Activated naive CD4-positive, alpha-beta T cell treated with anti-CD3 and anti-CD28 coated beads, Interleukin-2, amount 50 U/mL, for 72 hours (primary cell): ENCODE results near the gene CFLAR. TPM values are rescaled to one million over a fixed set of nuclear protein-coding genes. Genes with fewer than 3 reads are reported as not detected.
"Not testable (repeated sequence)": the region's sequence is repeated elsewhere in the genome, so short reads cannot be mapped to it uniquely, and the experiment has no call there.

Experiments
- ATAC-seq, 2 donors: fragments of 150-1000 bp; cut with Tn5 transposase; 2 replicates each; pipeline ENCODE4 v1.10.0; 2021; ENCODE audit warnings: mild to moderate bottlenecking in 2 of 2, moderate library complexity in 2 of 2
- DNase-seq, 2 donors: peaks; one replicate each; pipeline ENCODE4 v3.0.0; 2021 to 2022; ENCODE audit warnings: low spot score in 2 of 2
- H3K27ac Mint-ChIP-seq, 2 donors: one replicate each; pipeline ENCODE4 v1.8.0; 2022; ENCODE audit warnings: mild to moderate bottlenecking in 2 of 2, mixed read lengths in 2 of 2
- H3K36me3 Mint-ChIP-seq, 2 donors: one replicate each; pipeline ENCODE4 v1.8.0; 2022; ENCODE audit warnings: mixed read lengths in 2 of 2
- H3K9me3 Mint-ChIP-seq, 2 donors: one replicate each; pipeline ENCODE4 v1.8.0; 2022; ENCODE audit warnings: mixed read lengths in 2 of 2
- total RNA-seq, 2 donors: library from RNA; stranded (reverse); gene quantifications; one replicate each; pipeline ENCODE4 v1.2.3, GENCODE V29; 2022

CFLAR gene
- total RNA-seq, 2 donors from 2014 or later, result 275 to 321 TPM

GRCh38 chr2:201184248-201184647, 68.3 kb downstream of the CFLAR start:
- peak; percentile 28 to 29 for ATAC-seq
- not testable (repeated sequence) for H3K9me3 Mint-ChIP-seq, DNase-seq
- Mint-ChIP-seq H3K27ac (peak overlapping the region; percentile 96 to 98), H3K36me3 (peaks cover 42 to 47% of the 10 kb centered on the region in 2 donors)

DNA sequence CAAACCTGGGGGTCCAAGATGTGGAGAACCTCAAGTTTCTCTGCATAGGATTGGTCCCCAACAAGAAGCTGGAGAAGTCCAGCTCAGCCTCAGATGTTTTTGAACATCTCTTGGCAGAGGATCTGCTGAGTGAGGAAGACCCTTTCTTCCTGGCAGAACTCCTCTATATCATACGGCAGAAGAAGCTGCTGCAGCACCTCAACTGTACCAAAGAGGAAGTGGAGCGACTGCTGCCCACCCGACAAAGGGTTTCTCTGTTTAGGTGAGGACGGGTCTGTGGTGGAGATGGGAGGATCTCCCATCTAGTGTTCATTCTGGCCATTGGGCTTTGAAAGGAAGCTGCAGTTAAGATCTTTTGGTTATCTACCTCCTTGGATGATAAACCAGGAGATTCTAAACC, 69.9 kb downstream of the CFLAR start:
- Mint-ChIP-seq H3K9me3 (peaks cover 0 to 5% of the 10 kb centered on the region in 2 donors), H3K36me3 (peaks cover 42 to 53% of the 10 kb centered on the region in 2 donors), H3K27ac (peak overlapping the region; percentile 85 to 96)
- DNase-seq, result no peak
- ATAC-seq, result no peak

DNA sequence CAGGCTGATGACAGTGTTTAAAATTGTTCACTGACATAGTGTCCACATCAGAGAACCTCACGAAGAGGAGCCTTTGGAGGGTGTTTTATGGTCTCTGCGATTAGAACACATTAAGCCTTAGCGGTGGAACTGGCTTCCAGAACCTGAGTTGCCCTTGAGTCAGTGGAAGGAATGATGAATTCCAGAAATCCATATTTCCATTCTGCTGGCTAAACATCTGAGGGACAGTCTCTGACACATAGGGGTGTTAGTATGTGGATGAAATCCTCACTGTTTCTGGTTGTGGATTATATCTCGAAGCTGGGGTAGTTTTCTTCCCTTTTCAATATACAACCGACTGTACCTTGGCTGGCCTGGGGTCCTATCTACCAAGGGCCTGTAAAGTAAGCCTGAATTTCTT, 71.0 kb downstream of the CFLAR start:
- Mint-ChIP-seq H3K9me3 (peaks cover 0 to 5% of the 10 kb centered on the region in 2 donors), H3K36me3 (peaks cover 42 to 59% of the 10 kb centered on the region in 2 donors), H3K27ac (peak overlapping the region in 1 of 2 donors; percentile 96)
- DNase-seq, result no peak
- no peak for ATAC-seq

- peaks cover 35 to 60% of the 10 kb centered on the region in 2 donors for H3K36me3 Mint-ChIP-seq
- ATAC-seq (no peak), DNase-seq (no peak)
- H3K9me3 Mint-ChIP-seq, result peaks cover 0 to 5% of the 10 kb centered on the region in 2 donors
- H3K27ac Mint-ChIP-seq, result peak overlapping the region in 1 of 2 donors; percentile 50
Measured at GRCh38 chr2:201188449-201188848, 72.5 kb downstream of the CFLAR start.

DNA sequence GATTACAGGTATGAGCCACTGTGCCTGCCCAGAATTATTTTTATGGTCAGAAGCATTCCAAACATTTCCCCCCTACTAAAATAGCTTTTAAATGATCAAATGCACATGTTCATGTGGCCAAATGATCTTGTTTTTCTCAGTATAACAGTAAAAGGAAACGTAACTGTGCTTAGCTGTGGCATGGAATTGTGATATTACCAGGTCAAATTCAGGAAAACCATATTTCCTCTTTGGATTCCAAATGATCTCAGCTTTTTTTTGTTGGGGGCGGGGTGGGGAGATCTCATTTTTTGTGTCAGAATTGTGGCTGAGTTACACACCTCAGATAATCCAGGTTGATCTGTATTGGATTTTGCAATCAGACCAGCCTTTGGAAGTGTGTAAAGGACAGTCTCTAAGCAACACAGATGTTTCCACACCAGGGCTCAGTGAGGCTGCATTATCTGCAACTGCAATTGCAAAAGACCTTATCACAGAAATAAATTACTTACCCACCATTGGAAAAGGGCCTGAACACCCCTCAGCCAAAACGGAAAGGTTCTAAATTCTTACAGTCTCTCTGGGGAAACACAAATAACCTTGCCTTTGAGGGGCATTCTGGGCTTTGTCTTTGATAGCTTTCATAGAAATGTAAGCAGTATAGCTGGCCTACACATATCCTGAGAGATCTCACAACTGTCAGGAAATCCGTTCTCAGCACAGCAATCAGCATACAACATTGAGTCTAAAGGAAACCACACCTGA, 75.3 kb downstream of the CFLAR start:
- ATAC-seq (peak; percentile 38 to 43), DNase-seq (no peak)
- Mint-ChIP-seq H3K36me3 (peaks cover 22 to 59% of the 10 kb centered on the region in 2 donors), H3K9me3 (peaks cover 0 to 5% of the 10 kb centered on the region in 2 donors), H3K27ac (no peak overlapping the region)

GRCh38 chr2:201194097-201194496, 78.1 kb downstream of the CFLAR start:
- peak overlapping the region in 1 of 2 donors; percentile 37 for H3K27ac Mint-ChIP-seq
- ATAC-seq, result peak; percentile 92 to 93
- no peak for DNase-seq
- H3K9me3 Mint-ChIP-seq, result no peaks in the 10 kb centered on the region
- H3K36me3 Mint-ChIP-seq, result peaks cover 15 to 47% of the 10 kb centered on the region in 2 donors

- no peak for ATAC-seq
- DNase-seq, result no peak
- Mint-ChIP-seq H3K9me3 (no peaks in the 10 kb centered on the region), H3K27ac (no peak overlapping the region), H3K36me3 (peaks cover 15 to 51% of the 10 kb centered on the region in 2 donors)
Measured at GRCh38 chr2:201195331-201195730, 79.4 kb downstream of the CFLAR start.

DNA sequence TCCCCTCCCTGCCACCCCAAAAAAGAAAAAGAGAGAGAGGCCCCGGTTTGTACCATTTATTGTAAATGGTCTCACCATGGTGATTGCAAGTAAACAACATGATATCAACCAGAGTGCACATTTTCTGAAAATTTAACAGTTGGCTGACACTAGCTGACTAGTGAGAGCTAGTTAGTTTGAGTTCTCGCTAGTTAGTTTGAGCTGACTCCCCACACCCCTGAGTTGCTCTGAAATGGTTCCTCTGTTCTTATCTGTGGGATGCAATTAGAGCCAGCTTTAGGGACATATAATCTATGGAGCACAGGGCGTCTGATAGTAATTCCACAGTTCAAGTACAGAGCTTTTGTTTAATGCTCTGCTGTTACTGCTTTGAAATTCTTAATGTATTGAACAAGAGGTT, 80.0 kb downstream of the CFLAR start:
- H3K27ac Mint-ChIP-seq, result no peak overlapping the region
- DNase-seq (no peak), ATAC-seq (no peak)
- H3K36me3 Mint-ChIP-seq, result peaks cover 15 to 49% of the 10 kb centered on the region in 2 donors
- no peaks in the 10 kb centered on the region for H3K9me3 Mint-ChIP-seq

DNA sequence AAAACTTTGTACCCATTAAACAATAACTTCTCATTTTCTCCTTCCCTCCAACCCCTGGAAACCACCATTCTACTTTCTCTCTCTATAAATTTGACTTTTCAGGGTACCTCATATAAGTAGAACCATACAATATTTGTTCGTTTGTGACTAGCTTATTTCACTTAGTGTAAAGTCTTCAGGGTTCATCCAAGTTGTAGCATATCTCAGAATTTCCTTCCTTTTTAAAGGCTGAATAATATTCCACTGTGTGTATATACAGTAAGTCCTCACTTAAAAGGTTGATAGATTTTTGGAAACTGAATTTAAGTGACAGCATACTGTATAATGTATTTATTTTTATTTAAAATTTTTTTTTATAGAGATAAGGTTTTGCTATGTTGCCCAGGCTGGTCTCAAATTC, 80.8 kb downstream of the CFLAR start:
- peaks cover 15 to 43% of the 10 kb centered on the region in 2 donors for H3K36me3 Mint-ChIP-seq
- H3K27ac Mint-ChIP-seq, result no peak overlapping the region
- H3K9me3 Mint-ChIP-seq, result no peaks in the 10 kb centered on the region
- ATAC-seq, result no peak
- no peak for DNase-seq

DNA sequence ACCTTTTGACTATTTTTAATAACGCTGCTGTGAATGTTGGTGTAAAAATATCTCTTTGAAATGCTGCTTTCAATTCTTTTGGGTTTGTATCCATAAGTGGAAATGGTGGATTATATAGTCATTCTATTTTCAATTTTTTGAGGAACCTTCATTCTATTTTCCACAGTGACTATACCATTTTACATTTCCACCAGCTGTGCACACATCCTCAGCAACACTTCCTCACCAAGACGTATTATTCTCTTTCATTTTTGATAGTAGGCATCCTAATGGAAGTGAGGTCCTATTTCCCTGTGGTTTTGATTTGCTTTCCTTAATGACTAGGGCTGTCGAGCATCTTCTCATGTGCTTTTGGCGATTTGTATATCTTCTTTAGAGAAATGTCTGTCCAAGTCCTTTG, 81.8 kb downstream of the CFLAR start:
- no peak for DNase-seq
- H3K27ac Mint-ChIP-seq, result no peak overlapping the region
- peaks cover 15 to 40% of the 10 kb centered on the region in 2 donors for H3K36me3 Mint-ChIP-seq
- no peak for ATAC-seq
- no peaks in the 10 kb centered on the region for H3K9me3 Mint-ChIP-seq

- ATAC-seq (no peak), DNase-seq (no peak)
- Mint-ChIP-seq H3K36me3 (peaks cover 15 to 34% of the 10 kb centered on the region in 2 donors), H3K9me3 (no peaks in the 10 kb centered on the region), H3K27ac (no peak overlapping the region)
Measured at GRCh38 chr2:201199847-201200246, 83.9 kb downstream of the CFLAR start.

- ATAC-seq (no peak), DNase-seq (no peak)
- Mint-ChIP-seq H3K9me3 (no peaks in the 10 kb centered on the region), H3K36me3 (peaks cover 15 to 32% of the 10 kb centered on the region in 2 donors), H3K27ac (no peak overlapping the region)
Measured at GRCh38 chr2:201200345-201200744, 84.4 kb downstream of the CFLAR start.

DNA sequence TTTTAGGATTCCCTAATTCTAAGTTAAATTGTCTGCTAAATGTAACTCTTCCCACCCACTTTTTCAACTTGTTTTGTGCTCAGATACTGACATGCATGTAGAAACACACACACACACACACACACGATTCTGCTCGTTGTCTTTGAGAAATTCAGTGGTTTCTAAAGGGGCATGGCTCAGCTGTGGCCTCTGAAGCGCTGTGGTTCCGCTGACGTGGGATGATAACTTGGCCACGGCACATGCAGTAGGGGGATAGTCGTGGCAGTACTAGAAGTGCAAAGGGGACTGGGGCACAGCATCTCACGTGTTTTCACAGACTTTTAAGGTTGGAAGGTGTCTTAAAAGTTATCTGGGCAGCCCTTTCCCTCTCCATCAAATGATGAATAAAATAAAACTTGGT, 85.4 kb downstream of the CFLAR start:
- H3K27ac Mint-ChIP-seq, result no peak overlapping the region
- H3K36me3 Mint-ChIP-seq, result peaks cover 6 to 22% of the 10 kb centered on the region in 2 donors
- no peak for ATAC-seq
- H3K9me3 Mint-ChIP-seq, result no peaks in the 10 kb centered on the region
- no peak for DNase-seq

DNA sequence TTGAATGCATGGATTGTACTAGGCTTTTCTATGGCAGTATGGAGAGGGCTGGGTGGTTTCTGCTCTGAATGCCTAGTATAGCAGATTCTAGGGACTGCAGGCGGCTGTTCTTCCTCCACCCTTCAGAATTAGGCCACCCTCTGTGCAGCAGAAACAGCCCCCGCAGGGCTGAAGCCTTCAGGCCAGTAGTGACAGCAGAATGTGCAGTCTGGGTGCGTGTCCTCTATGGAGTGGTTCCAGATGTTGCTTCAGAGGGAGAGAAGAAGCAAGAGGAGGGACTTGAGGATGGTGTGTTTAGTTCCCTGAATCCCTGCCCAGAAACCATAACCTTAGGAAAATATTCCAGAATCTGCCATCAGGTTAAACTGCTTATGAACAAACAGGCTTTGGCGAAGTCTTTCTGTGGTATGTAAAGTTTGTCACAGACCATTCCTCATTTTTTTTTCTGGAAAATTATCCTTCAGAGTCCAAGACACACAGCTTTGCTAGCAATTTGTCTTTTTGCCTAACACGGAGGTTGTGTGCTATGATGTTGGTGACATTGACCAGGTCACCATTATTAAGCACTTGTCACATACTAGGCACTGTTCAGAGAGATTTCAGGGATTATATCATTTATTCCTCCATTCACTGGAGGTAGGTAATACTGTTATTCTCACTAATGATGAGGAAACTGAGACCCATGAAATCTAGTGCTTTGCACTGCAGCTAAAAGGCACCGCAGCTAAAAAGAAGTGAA, 88.1 kb downstream of the CFLAR start:
- DNase-seq (no peak), ATAC-seq (no peak)
- no peak overlapping the region for H3K27ac Mint-ChIP-seq
- H3K36me3 Mint-ChIP-seq, result peaks cover 0 to 29% of the 10 kb centered on the region in 2 donors
- no peaks in the 10 kb centered on the region for H3K9me3 Mint-ChIP-seq

- no peak for ATAC-seq
- peak overlapping the region in 1 of 2 donors; percentile 32 for H3K27ac Mint-ChIP-seq
- no peaks in the 10 kb centered on the region for H3K9me3 Mint-ChIP-seq
- peaks cover 0 to 33% of the 10 kb centered on the region in 2 donors for H3K36me3 Mint-ChIP-seq
- DNase-seq, result no peak
Measured at GRCh38 chr2:201204655-201205514, 88.9 kb downstream of the CFLAR start.

- Mint-ChIP-seq H3K36me3 (peaks cover 0 to 28% of the 10 kb centered on the region in 2 donors), H3K27ac (peak overlapping the region in 1 of 2 donors; percentile 32), H3K9me3 (no peaks in the 10 kb centered on the region)
- DNase-seq (no peak), ATAC-seq (no peak)
Measured at GRCh38 chr2:201205515-201205849, 89.5 kb downstream of the CFLAR start.
